SHP77 treated with DMSO at 0.1 percent for 48 hours (cell line): ENCODE results near the gene SLC25A3.
"Not testable (repeated sequence)": the region's sequence is repeated elsewhere in the genome, so short reads cannot be mapped to it uniquely, and the experiment has no call there.

Experiments
- DNase-seq: peaks from one replicate; lab custom pipeline; 2025; lab: John Stamatoyannopoulos, UW

SLC25A3 gene

DNA sequence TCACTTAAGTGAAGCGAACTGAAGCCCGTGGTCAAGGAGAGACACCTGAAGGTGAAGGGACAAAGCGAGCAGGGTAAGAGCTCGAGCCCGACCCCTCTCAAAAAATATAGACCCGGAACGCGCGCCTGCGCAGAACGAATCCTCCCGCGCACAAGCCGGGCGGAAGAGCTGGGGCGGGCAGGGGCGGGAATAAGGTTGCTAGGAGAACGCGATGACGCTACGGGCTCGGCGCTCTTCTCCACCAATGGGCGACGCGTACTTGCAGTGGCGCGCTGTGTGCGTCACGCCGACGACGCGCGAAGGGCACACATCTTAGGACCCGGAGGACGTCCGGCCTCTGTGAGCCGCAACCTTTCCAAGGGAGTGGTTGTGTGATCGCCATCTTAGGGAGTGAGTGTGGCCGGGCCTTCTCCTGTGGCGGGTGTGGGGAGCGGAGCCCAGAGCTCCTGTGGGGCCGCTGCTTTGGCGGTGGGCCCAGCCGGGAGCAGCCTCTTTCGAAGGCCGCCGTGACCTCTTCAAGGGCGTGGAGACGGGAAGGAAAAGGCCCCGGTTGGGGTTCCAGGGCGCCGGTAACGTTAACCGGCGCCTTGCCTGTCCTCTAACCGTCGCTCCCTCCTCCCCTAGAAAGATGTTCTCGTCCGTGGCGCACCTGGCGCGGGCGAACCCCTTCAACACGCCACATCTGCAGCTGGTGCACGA lies at the start of gene SLC25A3:
Gene SLC25A3, plus strand, starts transcription at position 336 of the 699 bp plus-strand sequence. Its CDS starts 293 bp downstream, at position 629.
- peak; percentile 93 for DNase-seq

DNA sequence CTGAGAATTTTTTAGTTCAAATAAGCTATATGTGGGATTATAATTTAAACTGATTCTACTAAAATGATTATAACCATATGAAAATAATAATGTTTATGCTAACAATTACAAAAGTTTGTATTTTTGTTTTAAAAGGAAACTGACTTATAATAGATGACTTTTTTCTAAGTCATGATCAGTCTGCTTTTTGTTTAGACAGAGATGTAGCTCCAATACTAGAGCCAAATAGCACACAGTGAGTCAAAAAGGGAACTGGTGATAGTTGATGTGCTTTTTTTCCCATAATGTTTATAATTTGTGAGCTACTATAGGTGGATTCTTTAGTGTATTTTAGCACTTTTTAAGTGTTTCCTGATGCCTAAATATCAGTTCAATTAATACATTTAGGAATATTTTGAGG lies 49.8 kb upstream of the SLC25A3 start:
- DNase-seq = no peak

- DNase-seq = no peak
Measured at GRCh38 chr12:98544751-98545150, 48.7 kb upstream of the SLC25A3 start.

DNA sequence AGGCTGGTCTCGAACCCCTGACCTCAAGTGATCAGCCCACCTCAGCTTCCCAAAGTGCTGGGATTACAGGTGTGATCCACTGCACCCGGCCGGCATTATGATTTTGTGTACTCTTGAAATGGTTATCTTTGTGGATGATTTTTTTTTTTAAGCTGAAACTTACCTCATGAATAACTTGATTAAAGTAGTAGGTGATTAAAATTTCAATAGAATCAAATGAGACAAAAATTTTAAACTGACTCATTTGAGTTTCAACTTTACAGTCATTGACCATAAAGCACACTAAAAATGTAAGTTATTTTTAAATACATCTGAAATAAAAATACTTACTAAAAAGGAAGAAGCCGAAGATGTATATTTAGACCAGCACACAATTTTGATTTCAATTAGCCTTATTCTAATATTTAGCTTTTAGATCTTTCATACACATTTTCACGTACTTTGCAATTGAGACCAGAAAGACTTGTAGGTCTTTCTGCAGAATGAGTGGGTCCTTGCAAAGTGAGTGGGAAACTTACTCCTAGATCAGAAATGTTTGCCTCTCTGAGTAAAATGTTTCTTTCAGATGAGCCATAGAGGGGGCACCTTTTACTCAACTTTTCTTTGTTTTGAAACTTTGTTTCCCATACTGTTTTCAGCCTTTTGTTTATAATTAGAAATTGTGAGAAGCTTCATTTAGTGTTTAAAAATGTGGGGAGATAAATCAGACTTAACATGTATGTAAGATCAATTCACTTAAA lies 43.9 kb upstream of the SLC25A3 start:
- no peak for DNase-seq

DNA sequence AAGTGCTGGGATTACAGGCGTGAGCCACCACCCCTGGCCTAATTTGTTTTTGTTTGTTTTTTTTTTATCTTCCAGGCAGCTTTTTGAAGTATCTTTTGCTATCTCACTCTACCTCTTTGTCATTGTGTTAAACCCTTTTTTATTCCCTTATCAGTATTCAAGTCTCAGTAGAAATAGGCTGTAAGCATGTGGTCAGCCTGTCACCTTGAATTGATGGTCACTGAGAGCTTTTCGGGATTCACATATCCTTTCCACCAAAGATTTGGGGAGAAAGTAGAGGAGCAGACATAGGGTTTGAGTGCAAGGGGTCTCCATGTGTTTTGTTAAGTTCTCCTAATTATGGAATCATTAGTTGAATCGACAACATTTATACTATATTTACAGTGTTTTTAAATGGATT lies 41.7 kb upstream of the SLC25A3 start:
- no peak for DNase-seq

GRCh38 chr12:98558097-98558496 lies 35.4 kb upstream of the SLC25A3 start:
- DNase-seq = not testable (repeated sequence)

GRCh38 chr12:98559666-98560065 lies 33.8 kb upstream of the SLC25A3 start:
- no peak for DNase-seq

- DNase-seq = no peak
Measured at GRCh38 chr12:98561846-98562245, 31.6 kb upstream of the SLC25A3 start.

DNA sequence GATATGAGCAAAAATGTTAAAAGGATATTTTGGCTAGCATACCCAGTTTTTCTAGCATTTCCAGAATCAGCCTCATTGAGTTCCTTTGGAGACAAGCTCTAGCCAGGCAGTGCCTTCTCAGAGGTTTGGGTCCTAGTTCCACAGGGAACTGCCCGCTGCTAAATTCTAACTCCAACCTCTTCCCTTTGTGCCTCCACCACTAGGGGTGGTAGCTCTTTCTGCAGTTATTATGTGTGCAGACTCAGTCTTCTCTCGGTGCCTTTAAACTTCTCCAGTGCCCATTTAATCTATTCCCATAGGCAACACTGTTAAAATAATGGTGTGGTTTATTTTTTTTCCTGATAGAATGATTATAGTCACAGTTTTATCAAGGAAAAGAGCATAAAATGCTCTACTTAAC lies 21.5 kb upstream of the SLC25A3 start:
- DNase-seq = no peak

GRCh38 chr12:98574110-98574509 lies 19.4 kb upstream of the SLC25A3 start:
- no peak for DNase-seq

GRCh38 chr12:98575013-98575412 lies 18.5 kb upstream of the SLC25A3 start:
- no peak for DNase-seq

DNA sequence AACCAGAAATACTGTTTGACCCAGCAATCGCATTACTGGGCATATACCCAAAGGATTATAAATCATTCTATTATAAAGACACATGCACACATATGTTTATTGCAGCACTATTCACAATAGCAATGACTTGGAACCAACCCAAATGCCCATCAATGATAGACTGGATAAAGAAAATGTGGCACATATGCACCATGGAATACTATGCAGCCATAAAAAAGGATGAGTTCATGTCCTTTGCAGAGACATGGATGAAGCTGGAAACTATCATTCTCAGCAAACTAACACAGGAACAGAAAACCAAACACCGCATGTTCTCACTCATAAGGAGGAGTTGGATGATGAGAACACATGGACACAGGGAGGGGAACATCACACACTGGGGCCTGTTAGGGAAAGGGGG lies 16.7 kb upstream of the SLC25A3 start:
- DNase-seq = not testable (repeated sequence)

GRCh38 chr12:98578392-98578791 lies 15.1 kb upstream of the SLC25A3 start:
- DNase-seq = no peak

GRCh38 chr12:98578821-98579220 lies 14.7 kb upstream of the SLC25A3 start:
- DNase-seq = no peak

DNA sequence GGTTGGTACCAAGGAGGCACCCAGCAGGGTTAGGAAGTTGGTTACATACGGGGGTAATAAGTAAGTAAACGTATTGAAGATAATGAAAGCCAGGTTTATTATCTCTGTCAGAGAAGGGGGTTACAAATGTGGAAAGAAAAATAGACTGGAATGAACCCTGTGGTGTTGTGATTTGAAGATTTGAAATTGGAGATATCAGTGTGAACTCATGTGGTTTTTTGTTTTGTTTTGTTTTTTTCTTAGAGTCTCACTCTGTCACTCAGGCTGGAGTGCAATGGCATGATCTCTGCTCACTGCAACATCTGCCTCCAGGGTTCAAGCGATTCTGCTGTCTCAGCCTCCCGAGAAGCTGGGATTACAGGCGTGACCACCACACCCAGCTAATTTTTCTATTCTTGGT lies 14.1 kb upstream of the SLC25A3 start:
- no peak for DNase-seq

GRCh38 chr12:98579835-98580234 lies 13.7 kb upstream of the SLC25A3 start:
- DNase-seq = no peak

GRCh38 chr12:98580695-98581094 lies 12.8 kb upstream of the SLC25A3 start:
- no peak for DNase-seq

DNA sequence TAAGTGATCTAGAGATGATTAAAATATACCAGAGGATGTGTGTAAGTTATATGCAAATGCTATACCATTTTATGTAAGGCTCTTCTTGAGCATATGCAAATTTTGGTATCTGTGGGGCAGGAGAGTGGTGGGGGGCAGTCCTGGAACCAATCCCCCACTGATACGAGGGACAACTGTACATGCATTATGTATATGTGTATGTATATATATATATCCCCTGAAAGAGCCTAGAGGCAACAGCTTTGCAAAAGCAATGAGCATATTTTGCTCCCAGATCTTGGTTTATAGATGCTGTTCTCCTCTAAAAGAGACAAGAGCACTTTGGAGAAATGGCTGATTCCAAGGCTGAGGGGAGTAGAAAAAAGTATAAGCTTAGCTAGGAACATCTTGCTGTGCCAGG lies 12.4 kb upstream of the SLC25A3 start:
- no peak for DNase-seq

- no peak for DNase-seq
Measured at GRCh38 chr12:98582093-98582492, 11.4 kb upstream of the SLC25A3 start.

- DNase-seq = no peak
Measured at GRCh38 chr12:98587084-98587483, 6.4 kb upstream of the SLC25A3 start.

GRCh38 chr12:98591209-98591608 lies 2.3 kb upstream of the SLC25A3 start:
- no peak for DNase-seq

- DNase-seq = peak; percentile 52
Measured at GRCh38 chr12:98592825-98593322, 612 bp upstream of the SLC25A3 start.

- no peak for DNase-seq
Measured at GRCh38 chr12:98594050-98594835, 757 bp downstream of the SLC25A3 start.
